GM19240 (cell line): ENCODE data around the gene HOXB9.
A peak's percentile ranks its signal among the peaks of the same experiment; 100 is the strongest.

ENCODE experiments used
- DNase-seq: peaks from one replicate; pipeline ENCODE4 v3.0.0; 2011; ENCODE audit warnings: low spot score; ENCODE audit not compliant: insufficient read length

HOXB9 gene

GRCh38 chr17:48624544-48625494 lies 1.3 kb downstream of the HOXB9 start:
- no peak for DNase-seq

DNA sequence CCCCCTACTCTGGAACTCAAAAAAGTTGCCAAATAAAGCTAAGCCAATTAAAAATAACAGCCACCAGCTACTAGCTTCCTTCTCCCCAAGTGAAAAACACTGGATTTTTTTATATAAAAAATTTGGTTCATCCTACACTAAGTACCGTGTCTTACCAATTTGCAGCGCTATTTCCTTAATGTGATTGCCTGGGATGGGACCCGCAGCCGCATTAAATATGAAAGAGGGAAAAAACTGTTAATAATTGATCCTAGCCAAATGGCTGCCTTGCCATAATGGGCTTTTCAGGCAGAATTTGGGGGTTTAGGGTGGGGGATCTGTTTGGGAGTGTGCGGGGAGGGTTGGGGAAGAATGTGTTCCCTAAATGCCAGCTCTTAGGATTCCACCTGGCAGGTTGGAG lies 2.0 kb downstream of the HOXB9 start:
- DNase-seq, result no peak

GRCh38 chr17:48623583-48623982 lies 2.6 kb downstream of the HOXB9 start:
- no peak for DNase-seq

DNA sequence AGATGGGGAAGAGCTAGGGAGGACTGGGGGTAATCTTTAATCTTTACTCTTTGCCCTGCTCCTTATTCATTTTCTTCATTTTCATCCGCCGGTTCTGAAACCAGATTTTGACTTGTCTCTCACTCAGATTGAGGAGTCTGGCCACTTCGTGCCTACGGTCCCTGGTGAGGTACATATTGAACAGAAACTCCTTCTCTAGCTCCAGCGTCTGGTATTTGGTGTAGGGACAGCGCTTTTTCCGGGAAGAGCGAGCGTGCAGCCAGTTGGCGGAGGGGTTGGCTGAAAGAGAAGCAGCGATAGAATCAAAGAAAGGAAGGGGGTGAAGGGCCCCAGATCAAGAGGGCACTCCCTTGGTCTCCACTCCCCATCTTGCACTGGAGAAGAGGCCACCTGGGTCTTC lies 3.3 kb downstream of the HOXB9 start:
- no peak for DNase-seq

- DNase-seq, result no peak
Observed at GRCh38 chr17:48621410-48622392, 4.5 kb downstream of the HOXB9 start.

GRCh38 chr17:48620461-48621139 lies 5.6 kb downstream of the HOXB9 start:
- DNase-seq, result no peak

GRCh38 chr17:48619826-48620449 lies 6.2 kb downstream of the HOXB9 start:
- DNase-seq, result no peak

GRCh38 chr17:48618256-48618896 lies 7.8 kb downstream of the HOXB9 start:
- peak; percentile 91 for DNase-seq

GRCh38 chr17:48617471-48618255 lies 8.5 kb downstream of the HOXB9 start:
- DNase-seq, result no peak

- no peak for DNase-seq
Observed at GRCh38 chr17:48616717-48617470, 9.3 kb downstream of the HOXB9 start.

DNA sequence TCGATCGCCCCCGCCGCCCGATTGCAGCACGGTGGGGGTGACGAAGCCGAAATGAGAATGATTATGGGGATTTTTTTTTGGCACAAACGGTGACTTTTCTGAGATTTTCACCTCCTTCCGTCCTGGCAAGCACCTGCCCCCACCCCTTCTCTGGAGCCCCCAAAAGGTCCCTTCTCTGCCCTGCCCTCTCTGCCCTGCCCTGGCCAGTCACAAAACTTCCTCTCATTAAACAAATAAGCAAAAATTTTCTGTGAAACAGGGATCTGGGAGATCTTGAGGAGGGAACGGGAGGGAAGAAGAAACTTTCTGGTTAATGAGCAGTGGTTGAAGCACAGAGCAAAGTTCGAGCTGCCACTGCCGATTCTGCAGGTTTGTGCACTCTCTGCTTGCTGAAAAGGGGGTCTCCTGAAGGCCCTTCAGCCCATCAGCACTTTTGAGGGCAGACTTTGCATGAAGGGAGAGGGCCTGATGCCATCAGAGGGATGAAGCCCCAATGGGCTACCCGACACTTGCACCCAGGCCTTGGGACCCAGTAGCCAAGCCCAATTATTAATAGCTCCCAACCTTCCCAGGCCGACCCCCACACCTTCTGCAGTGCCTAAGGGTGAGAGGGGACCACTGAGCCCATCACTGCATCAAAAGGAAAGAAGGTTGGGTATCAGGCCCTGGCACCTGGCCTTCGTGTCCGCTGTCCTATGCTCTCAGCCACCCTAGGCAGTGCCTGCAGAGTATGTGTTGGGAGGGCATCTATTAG lies 10.0 kb downstream of the HOXB9 start:
- DNase-seq, result no peak

DNA sequence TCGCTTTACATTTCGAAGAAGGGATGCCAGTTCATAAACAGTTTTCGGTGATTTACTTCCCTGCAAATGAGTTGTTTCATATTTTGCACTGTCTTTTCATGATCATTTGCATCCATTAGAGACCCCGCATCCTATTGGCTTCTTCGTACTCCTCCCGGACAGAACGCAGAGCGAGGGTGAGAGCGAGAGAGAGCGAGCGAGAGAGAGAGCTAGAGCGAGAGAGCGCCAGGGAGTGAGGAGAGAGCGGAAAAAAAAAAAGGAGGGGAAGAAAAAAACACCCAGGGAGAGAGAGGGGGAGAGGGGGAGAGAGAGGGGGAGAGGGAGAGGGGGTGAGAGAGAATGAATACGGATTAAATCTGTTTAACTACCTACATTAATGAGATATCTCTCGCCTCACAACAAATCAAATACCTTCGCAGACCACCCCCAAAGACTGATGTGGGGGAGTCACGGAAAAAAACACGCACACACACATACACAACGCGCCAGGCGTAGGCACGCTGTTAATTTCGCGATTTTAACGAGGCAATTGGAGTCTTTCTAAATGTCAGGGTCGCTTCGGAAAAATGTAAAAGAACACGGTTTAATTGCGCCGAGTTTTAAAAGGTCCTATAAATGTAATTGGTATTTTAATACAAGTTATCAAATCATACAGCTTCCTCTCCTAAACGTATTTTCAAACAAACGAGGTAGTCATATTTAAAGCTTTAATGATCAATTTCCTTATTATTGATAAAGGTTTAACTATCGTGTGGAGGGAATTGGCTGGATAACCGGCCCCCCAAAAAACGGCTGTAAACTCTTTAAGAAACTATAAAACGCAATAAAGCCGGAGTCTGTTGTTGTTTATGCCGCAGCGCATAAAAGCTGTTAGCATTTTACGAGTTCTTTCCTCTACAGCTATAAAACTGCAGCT lies 10.9 kb downstream of the HOXB9 start, which contains the start of gene HOXB8:
Gene HOXB8, minus strand, starts transcription at position 246 of the 916 bp plus-strand sequence. CDS start 588 bp downstream, outside the sequence.
- DNase-seq, result no peak

DNA sequence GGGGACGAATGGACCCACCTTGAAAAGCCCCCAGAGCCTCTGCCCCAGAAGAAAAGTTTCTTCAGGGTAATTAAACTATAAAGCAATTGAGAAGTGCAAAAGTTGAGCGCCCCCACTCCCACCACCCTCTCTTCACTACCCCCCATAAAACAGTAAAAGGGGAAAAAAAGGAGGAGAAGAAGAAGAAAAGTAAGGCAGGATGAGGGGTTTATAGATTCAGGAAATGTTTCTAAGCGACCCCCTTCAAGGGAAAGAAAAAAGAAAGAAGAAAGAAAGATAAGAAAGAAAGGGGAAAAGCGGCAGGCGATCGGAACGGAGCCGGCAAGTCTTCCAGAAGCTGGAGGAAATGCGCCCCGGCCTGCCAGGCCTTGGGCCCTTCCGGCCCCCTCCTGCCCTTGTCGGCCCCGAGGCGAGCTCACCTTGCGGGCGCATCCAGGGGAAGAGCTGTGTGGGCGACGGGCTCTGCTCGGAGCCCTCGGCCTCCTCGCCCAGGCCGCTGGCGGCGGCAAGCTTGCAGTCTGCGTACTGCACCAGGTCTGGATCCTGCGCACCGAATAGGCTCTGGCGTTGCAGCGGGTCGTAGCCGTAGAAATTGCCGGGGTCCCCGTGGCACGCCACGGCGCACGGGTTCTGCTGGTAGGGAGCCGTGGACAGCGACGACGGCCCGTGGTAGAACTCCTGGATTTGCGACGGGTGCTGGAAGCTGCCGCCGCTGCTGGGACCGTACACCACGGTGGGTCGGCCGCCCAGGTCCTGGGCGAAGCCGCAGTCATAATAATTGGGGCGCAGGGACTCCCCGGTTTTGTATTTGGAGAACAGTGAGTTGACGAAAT lies 12.1 kb downstream of the HOXB9 start:
- DNase-seq, result no peak

GRCh38 chr17:48612854-48613691 lies 13.1 kb downstream of the HOXB9 start:
- no peak for DNase-seq

DNA sequence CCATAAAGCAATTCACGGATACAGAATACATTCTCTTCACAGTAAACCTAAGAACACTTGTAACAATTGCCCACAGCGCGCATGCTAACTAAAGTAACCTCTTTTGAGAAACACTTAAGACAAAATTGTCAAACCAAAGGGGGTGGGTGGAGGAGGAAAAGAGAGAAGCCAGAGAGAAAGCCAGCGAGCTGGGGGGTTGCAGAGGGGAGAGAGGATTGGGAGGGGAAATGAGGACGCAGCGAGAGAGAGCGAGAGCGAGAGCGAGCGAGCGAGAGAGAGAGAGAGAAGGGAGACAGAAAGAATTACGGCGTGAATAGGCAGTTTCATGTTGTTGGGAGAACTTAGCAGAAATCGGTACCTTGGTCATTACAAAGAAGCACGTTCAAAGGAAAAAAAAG lies 13.7 kb downstream of the HOXB9 start:
- DNase-seq, result no peak
